Endometrium (tissue), 2 donors: Measurements from ENCODE around the gene ACVR2A.
A peak's percentile ranks its signal among the peaks of the same experiment; 100 is the strongest.

Experiments used
- FAIRE-seq: peaks from 2 replicates; lab custom pipeline; 2012; peaks lifted over from hg19 to GRCh38; lab: Jason Lieb, UNC
- donor health status: control.
- donor health status: control.

The ACVR2A gene

DNA sequence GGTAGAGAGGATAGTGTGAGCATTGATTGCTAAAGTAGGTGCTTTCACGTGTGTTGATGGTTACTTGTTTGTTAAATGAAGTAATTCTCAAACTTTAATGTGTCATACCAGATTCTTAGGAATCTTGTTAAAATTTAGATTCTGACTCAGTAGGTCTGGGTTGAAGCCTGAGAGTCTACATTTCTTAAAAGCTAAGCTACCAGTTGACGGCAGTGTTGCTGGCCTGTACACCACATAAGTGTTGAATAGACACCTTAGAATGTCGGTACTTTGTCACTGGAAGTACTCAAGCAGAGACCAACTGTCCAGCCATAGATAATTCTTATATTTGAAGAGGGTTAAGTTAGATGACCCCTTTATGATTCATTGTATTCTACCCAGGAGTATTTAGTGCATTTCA, 79.8 kb downstream of the ACVR2A start:
- FAIRE-seq, result no peak

- peak; percentile 53 for FAIRE-seq
Measured at GRCh38 chr2:147925886-147926285, 81.1 kb downstream of the ACVR2A start.

DNA sequence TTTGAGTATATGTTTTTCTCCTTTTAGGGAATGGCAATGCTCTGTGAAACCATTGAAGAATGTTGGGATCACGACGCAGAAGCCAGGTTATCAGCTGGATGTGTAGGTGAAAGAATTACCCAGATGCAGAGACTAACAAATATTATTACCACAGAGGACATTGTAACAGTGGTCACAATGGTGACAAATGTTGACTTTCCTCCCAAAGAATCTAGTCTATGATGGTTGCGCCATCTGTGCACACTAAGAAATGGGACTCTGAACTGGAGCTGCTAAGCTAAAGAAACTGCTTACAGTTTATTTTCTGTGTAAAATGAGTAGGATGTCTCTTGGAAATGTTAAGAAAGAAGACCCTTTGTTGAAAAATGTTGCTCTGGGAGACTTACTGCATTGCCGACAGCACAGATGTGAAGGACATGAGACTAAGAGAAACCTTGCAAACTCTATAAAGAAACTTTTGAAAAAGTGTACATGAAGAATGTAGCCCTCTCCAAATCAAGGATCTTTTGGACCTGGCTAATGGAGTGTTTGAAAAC, 82.3 kb downstream of the ACVR2A start:
- FAIRE-seq, result no peak

DNA sequence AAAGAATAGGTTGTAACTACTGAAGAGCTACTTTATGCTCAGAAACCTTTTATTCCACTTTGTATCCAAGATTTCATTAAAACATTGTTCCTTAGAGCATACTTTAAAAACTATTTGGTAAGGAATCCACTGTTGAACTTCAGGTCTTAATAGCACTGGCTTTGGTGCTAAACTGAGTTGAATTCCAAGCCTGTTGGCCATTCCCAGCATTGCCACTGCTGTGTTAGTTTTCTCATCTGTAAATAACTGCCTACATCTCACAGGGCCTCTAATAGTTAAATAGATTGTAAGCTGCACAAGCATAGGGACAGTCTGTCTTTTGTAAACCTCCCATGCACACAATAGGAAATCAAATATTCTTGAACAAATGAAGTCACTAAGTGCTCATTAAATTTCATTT, 89.1 kb downstream of the ACVR2A start:
- FAIRE-seq, result no peak

- no peak for FAIRE-seq
Measured at GRCh38 chr2:147934881-147935620, 90.2 kb downstream of the ACVR2A start.

GRCh38 chr2:147937744-147938349, 93.0 kb downstream of the ACVR2A start:
- peak; percentile 95 for FAIRE-seq

GRCh38 chr2:147939313-147939712, 94.5 kb downstream of the ACVR2A start:
- no peak for FAIRE-seq

DNA sequence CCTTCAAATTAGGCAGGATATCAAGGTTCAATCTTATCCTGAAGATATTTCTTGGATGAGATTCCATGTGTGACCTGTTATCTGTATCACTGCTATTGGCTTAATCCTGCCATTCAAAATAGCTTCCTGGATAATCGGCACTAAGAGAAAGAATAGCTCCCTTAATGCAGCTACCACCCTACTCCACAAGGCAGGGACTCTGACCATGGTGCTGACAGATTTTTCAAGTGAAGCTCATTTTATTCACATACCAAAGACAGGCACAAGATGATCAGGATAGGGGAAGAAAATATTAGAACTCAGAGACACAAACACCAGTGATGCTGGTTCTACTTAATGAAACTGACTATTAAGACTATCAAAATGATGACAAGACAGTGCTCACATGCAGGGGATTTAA, 100.8 kb downstream of the ACVR2A start:
- FAIRE-seq, result no peak

DNA sequence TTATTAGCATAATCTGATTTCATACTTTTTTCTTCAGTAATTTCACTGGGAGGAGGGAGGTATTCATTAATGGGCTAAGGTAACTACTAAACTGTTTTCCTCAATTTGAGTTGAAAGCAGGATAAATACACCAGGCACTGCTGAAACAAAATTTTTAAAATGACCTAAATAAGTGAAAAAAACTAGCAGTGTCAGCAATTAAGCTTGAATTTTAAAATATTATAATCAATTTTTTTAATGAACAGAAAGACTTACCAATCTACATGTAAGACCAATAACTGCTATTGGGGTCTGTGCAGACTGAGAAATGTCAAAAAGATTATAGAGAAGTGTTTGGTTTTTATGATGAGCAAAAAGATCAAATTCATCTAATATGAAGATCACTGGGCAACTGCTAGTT, 107.3 kb downstream of the ACVR2A start:
- no peak for FAIRE-seq

DNA sequence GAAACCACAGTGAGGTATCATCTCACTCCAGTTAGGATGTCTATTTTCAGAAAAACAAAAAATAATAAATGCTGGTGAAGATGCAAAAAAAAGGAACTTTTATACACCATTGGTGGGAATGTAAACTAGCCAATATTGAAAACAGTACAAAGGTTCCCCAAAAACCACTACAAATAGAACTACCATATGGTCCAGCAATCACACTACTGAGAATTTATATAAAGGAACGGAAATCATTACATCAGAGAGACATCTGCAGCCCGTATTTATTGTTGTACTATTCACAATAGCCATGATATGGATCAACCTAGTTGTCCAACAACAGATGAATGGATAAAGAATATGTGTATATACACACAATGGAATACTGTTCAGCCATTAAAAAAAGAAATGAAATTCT, 123.7 kb downstream of the ACVR2A start:
- FAIRE-seq, result no peak

DNA sequence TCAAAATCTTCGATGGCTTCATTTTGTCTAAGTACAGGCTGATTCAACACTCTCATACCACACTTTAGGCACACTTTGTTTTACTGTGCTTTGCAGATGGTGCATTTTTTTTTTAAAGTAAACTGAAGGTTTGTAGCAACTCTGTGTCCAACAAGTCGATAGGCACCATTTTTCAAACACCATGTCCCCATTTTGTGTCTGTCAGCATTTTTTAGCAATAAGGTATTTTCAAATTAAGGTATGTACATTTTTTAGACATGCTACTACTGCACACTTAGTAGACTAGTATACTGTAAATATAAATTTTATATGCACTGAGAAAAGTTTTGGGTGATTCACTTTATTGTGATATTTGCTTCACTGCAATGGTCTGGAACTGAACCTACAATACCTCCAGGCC, 131.3 kb downstream of the ACVR2A start:
- no peak for FAIRE-seq

GRCh38 chr2:147977679-147978078, 132.8 kb downstream of the ACVR2A start:
- FAIRE-seq, result no peak
